ENCODE data around the gene CLASRP.

DNA sequence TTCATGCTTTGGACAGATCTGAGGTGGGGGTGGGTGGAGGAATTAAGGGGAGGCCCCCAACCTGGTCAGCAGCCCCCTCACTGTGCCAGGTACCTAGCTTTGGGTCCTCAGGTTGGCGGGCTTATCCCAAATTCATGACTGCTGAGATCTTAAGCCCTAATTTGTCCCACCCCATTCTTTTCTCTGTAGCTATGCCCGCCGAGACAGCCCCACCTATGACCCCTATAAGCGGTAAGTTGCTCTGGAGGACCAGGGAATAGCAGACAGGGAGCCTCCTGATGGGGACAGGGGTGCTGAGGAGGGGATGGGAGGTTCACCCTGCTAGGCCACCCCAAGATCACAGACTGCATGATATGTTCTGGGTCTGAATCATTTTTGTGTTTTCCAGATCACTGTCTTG, 23.1 kb downstream of the CLASRP start:
- TF ChIP-seq CTCF (IDR thresholded peaks at IDR 0.05) (no peak), POLR2A (IDR thresholded peaks at IDR 0.05) (no peak), EP300 (IDR thresholded peaks at IDR 0.05) (no peak)
